GM12878 (cell line): Measurements from ENCODE around the gene SETD7. TPM values are rescaled to one million over a fixed set of nuclear protein-coding genes. Genes with fewer than 3 reads are reported as not detected.

Experiments
- ATAC-seq: fragments of 200-7000 bp; cut with Tn5 transposase; 3 replicates; pipeline ENCODE4 v1.9.1; 2020; ENCODE audit warnings: mild to moderate bottlenecking, moderate library complexity
- BruUV-seq: library from RNA; stranded (reverse); fragments of 400-500 nt; replicated peaks from 2 replicates; lab custom pipeline; 2021; lab: Mats Ljungman, UMichigan
- CTCF ChIA-PET: fragments of 300-600 bp; sonication (Branson Sonifier 250); formaldehyde crosslinking; extraction: SDS; loops from one replicate; lab custom pipeline; 2021; ENCODE audit warnings: inconsistent platforms; lab: Yijun Ruan, JAX
- POLR2A ChIA-PET: fragments of 350-600 bp; formaldehyde crosslinking; extraction: SDS; loops from one replicate; lab custom pipeline; 2021; ENCODE audit warnings: inconsistent platforms; lab: Charles Lee
- RAD21 ChIA-PET: fragments of 300-600 bp; sonication (Branson Sonifier 250); formaldehyde crosslinking; loops from one replicate; lab custom pipeline; 2023; ENCODE audit warnings: antibody characterized with exemption; ENCODE audit not compliant: unreplicated experiment; lab: Charles Lee
- SMC1A ChIA-PET: fragments of 300-600 bp; sonication (Branson Sonifier 250); formaldehyde crosslinking; loops from one replicate; lab custom pipeline; 2023; ENCODE audit not compliant: unreplicated experiment, uncharacterized antibody; lab: Charles Lee
- DNase-seq: peaks from one replicate; pipeline ENCODE4 v3.0.0-alpha.2; 2011; ENCODE audit warnings: low read depth, low spot score
- FAIRE-seq: peaks from 3 replicates; lab custom pipeline; 2011; peaks lifted over from hg19 to GRCh38; lab: Jason Lieb, UNC
- H2AFZ ChIP-seq: 2 replicates; pipeline ENCODE4 v1.6.0; 2011; ENCODE audit warnings: low read depth, low read length, control low read depth; ENCODE audit not compliant: control insufficient read depth
- H3K27ac ChIP-seq: 2 replicates; pipeline ENCODE4 v1.5.1; 2011; ENCODE audit warnings: control low read depth; ENCODE audit not compliant: control insufficient read depth, insufficient read depth
- H3K27me3 ChIP-seq, 2 experiments: replicated peaks in 1 of 2; 2 replicates each; pipeline versions ENCODE4 v1.6.0 to v1.6.1; 2011; ENCODE audit warnings: low read length in 1 of 2; ENCODE audit not compliant: control insufficient read depth in 2 of 2, insufficient read depth in 2 of 2
- H3K36me3 ChIP-seq, 2 experiments: 2 replicates each; pipeline ENCODE4 v1.5.1; 2011; ENCODE audit warnings: low read length in 1 of 2; ENCODE audit not compliant: control insufficient read depth in 2 of 2, insufficient read depth in 2 of 2
- H3K4me1 ChIP-seq: 2 replicates; pipeline ENCODE4 v1.6.1; 2011; ENCODE audit warnings: mild to moderate bottlenecking, low read length, moderate library complexity, mixed read lengths; ENCODE audit not compliant: control insufficient read depth, insufficient read depth
- H3K4me2 ChIP-seq: 2 replicates; pipeline ENCODE4 v1.6.0; 2011; ENCODE audit warnings: control low read depth; ENCODE audit not compliant: control insufficient read depth, insufficient read depth
- H3K4me3 ChIP-seq: fragments of 200-600 bp; sonication (generic); 2 replicates; pipeline ENCODE4 v1.5.1; 2016
- H3K79me2 ChIP-seq: 2 replicates; pipeline ENCODE4 v1.6.0; 2011; ENCODE audit warnings: low read length; ENCODE audit not compliant: control insufficient read depth, insufficient read depth
- H3K9ac ChIP-seq: 2 replicates; pipeline ENCODE4 v1.8.0; 2011; ENCODE audit warnings: low read length, control low read depth, mixed read lengths; ENCODE audit not compliant: control insufficient read depth, insufficient read depth
- H3K9me3 ChIP-seq: replicated peaks from 3 replicates; pipeline ENCODE4 v1.5.1; 2011; ENCODE audit warnings: mild to moderate bottlenecking, low read length; ENCODE audit not compliant: control insufficient read depth, insufficient read depth
- H4K20me1 ChIP-seq: 2 replicates; pipeline ENCODE4 v1.6.0; 2011; ENCODE audit not compliant: control insufficient read depth, insufficient read depth
- ATF3 ChIP-seq: IDR thresholded peaks from 2 replicates; pipeline ENCODE4 v1.6.1; 2011; ENCODE audit warnings: low read depth, mild to moderate bottlenecking, low read length, moderate library complexity, borderline replicate concordance; ENCODE audit errors: extremely low read depth
- BCL3 ChIP-seq: IDR thresholded peaks from 2 replicates; pipeline ENCODE4 v1.6.1; 2011; ENCODE audit warnings: borderline replicate concordance, low read depth, mild to moderate bottlenecking, moderate library complexity, low read length; ENCODE audit not compliant: insufficient read depth, poor library complexity, severe bottlenecking
- EGR1 ChIP-seq, 2 experiments: IDR thresholded peaks; 1 replicate in 1 of 2; 2 replicates in 1 of 2; pipeline ENCODE4 v1.6.1; 2011 to 2012; ENCODE audit warnings: low read depth in 2 of 2, low read length in 2 of 2, borderline replicate concordance in 1 of 2, mild to moderate bottlenecking in 1 of 2, moderate library complexity in 1 of 2
- EP300 ChIP-seq, 2 experiments: fragments of 150-350 bp in 1 of 2; IDR thresholded peaks; 2 replicates each; pipeline ENCODE4 v1.6.1; 2011 to 2012; ENCODE audit warnings: low read depth in 2 of 2, low read length in 2 of 2, borderline replicate concordance in 1 of 2, improper control_type of control experiment in 1 of 2, inconsistent platforms in 1 of 2; ENCODE audit not compliant: control insufficient read depth in 1 of 2
- KDM1A ChIP-seq: fragments of 200-600 bp; sonication (generic); IDR thresholded peaks from 2 replicates; pipeline ENCODE4 v1.6.1; 2016; ENCODE audit warnings: borderline replicate concordance
- MXI1 ChIP-seq: fragments of 150-350 bp; IDR thresholded peaks from 2 replicates; pipeline ENCODE4 v1.6.1; 2011; ENCODE audit warnings: low read depth, mild to moderate bottlenecking, inconsistent platforms, low read length, improper control_type of control experiment
- PBX3 ChIP-seq: IDR thresholded peaks from 2 replicates; pipeline ENCODE4 v1.6.1; 2011; ENCODE audit warnings: mild to moderate bottlenecking, low read depth, low read length, moderate library complexity; ENCODE audit not compliant: insufficient replicate concordance
- PKNOX1 ChIP-seq: fragments of 450-650 bp; IDR thresholded peaks from 2 replicates; pipeline ENCODE4 v1.6.1; 2016; ENCODE audit warnings: mild to moderate bottlenecking
- TBL1XR1 ChIP-seq: IDR thresholded peaks from 2 replicates; pipeline ENCODE4 v1.6.1; 2012; ENCODE audit warnings: low read depth, low read length, improper control_type of control experiment
- ZBTB11 ChIP-seq: fragments of 450-650 bp; formaldehyde crosslinking; IDR thresholded peaks from 2 replicates; pipeline ENCODE4 v1.5.0; 2022; ENCODE audit warnings: mild to moderate bottlenecking, missing genetic modification characterization
- WGBS: methylation state at CpG from one replicate; pipeline ENCODE4 v1.1.6; 2016; ENCODE audit warnings: low lambda C conversion rate; ENCODE audit not compliant: insufficient replicate concordance, insufficient coverage; ENCODE audit errors: missing lambda C conversion rate; 5-methylcytosine and 5-hydroxymethylcytosine counted together
- in situ Hi-C: fragments of 300-500 bp; cut with MboI; formaldehyde crosslinking; loops from 9 replicates; pipeline ENCODE4 v1.14.3; 2018; ENCODE audit warnings: mixed read lengths
- intact Hi-C: fragments of 100-400 bp; cut with micrococcal nuclease; formaldehyde crosslinking; loops from one replicate; pipeline ENCODE4 v1.14.2; 2022; ENCODE audit not compliant: unreplicated experiment
- polyA plus RNA-seq, 11 experiments: library from polyadenylated mRNA; depleted of rRNA in 4 of 11; unstranded in 6 of 11; stranded (reverse) in 5 of 11; fragments of >200 nt; fragmentation: Nextera tagmentation in 4 of 11; fragmentation: Illumina TruSeq in 1 of 11; extraction: Ambion mirVana in 4 of 11; extraction: Trizol in 1 of 11; gene quantifications; 1 replicate in 1 of 11; 2 replicates in 10 of 11; pipeline versions ENCODE4 v1.2.1 to v1.2.3, GENCODE V29; 2011 to 2016; ENCODE audit warnings: inconsistent platforms in 2 of 11, missing spikeins in 2 of 11, low read depth in 1 of 11
- total RNA-seq, 4 experiments: library from RNA; depleted of rRNA in 3 of 4; stranded (reverse); fragments of >200 nt in 3 of 4; fragmentation: Illumina TruSeq in 1 of 4; extraction: Trizol in 1 of 4; gene quantifications; 2 replicates each; pipeline versions ENCODE4 v1.2.1 to v1.2.3, GENCODE V29; 2013 to 2021

Gene SETD7
- total and polyA plus RNA-seq, 10 of the 15 experiments (the other 5 are each of a cell fraction or from before 2014, with no cell fraction given) = 0.03 to 0.82 (median 0.44) TPM

- TF ChIP-seq ATF3 = no peak
- TF ChIP-seq TBL1XR1 = no peak
- TF ChIP-seq EGR1 (IDR thresholded peaks at IDR 0.05; ENCODE audit: borderline replicate concordance in 1 of 2, low read depth in 2 of 2, low read length in 2 of 2) = no peak
- no peak for TF ChIP-seq KDM1A
Measured at GRCh38 chr4:139514382-139515059, 41.5 kb downstream of the SETD7 start (continued).

GRCh38 chr4:139511320-139511719 lies 44.7 kb downstream of the SETD7 start:
- Histone ChIP-seq H2AFZ (no peak overlapping the region), H3K9me3 (no peaks in the 10 kb centered on the region), H3K4me3 (no peak overlapping the region), H3K4me2 (no peak overlapping the region), H3K27me3 (no peaks in the 10 kb centered on the region), H3K4me1 (no peaks in the 10 kb centered on the region), H3K79me2 (no peaks in the 10 kb centered on the region), H3K36me3 (no peaks in the 10 kb centered on the region), H3K9ac (no peak overlapping the region), H4K20me1 (no peaks in the 10 kb centered on the region), H3K27ac (no peak overlapping the region)
- in situ Hi-C loops (no loop called here), intact Hi-C loops (no loop called here)
- ChIA-PET SMC1A (no interaction called here), CTCF (interaction anchor here (0.6 to 1.8 kb wide), 2 partner anchors 10 to 311 kb away, joined by 3 to 5 read pairs; no protein-coding TSS in a partner anchor), RAD21 (no interaction called here), POLR2A (interaction anchor here (0.9 kb wide), 1 partner anchor 11 kb away, joined by 4 read pairs; no protein-coding TSS in a partner anchor)
- WGBS = 34% methylated on average over 10 of the region's 10 CpGs
- BruUV-seq = no TSS peak
- FAIRE-seq (no peak), DNase-seq (no peak), ATAC-seq (no peak)
- TF ChIP-seq ZBTB11 (no peak), MXI1 (no peak), PKNOX1 (no peak), PBX3 (no peak), BCL3 (no peak), EP300 (IDR thresholded peaks at IDR 0.05; ENCODE audit: borderline replicate concordance in 1 of 2, control insufficient read depth in 1 of 2, low read depth in 2 of 2, low read length in 2 of 2) (no peak)
